Karpas-422 (cell line): Measurements from ENCODE around the gene SEMA3D. TPM values are rescaled to one million over a fixed set of nuclear protein-coding genes. Genes with fewer than 3 reads are reported as not detected.

Experiments
- DNase-seq: peaks from one replicate; pipeline ENCODE4 v3.0.0-alpha.2; 2015
- H2AFZ ChIP-seq: fragments of 200-600 bp; sonication (generic); 2 replicates; pipeline ENCODE4 v1.6.1; 2014; ENCODE audit warnings: antibody characterized with exemption, low read length, mixed read lengths
- H3K27ac ChIP-seq: fragments of 200-600 bp; sonication (generic); 2 replicates; pipeline ENCODE4 v1.5.1; 2014; ENCODE audit warnings: mild to moderate bottlenecking, low read length, moderate library complexity
- H3K27me3 ChIP-seq: fragments of 200-600 bp; sonication (generic); 2 replicates; pipeline ENCODE4 v1.6.1; 2014; ENCODE audit warnings: low read length, mixed read lengths
- H3K36me3 ChIP-seq: fragments of 200-600 bp; sonication (generic); 2 replicates; pipeline ENCODE4 v1.6.1; 2014; ENCODE audit warnings: low read length, mixed read lengths; ENCODE audit not compliant: insufficient read depth
- H3K4me1 ChIP-seq: fragments of 200-600 bp; sonication (generic); 2 replicates; pipeline ENCODE4 v1.6.1; 2014; ENCODE audit warnings: mild to moderate bottlenecking, low read length, mixed read lengths
- H3K4me2 ChIP-seq: fragments of 200-600 bp; sonication (generic); 2 replicates; pipeline ENCODE4 v1.6.1; 2014; ENCODE audit warnings: low read length, low read depth, mild to moderate bottlenecking; ENCODE audit not compliant: poor library complexity, severe bottlenecking
- H3K4me3 ChIP-seq: fragments of 200-600 bp; sonication (generic); 2 replicates; pipeline ENCODE4 v1.5.1; 2014; ENCODE audit warnings: mild to moderate bottlenecking, antibody characterized with exemption, low read length, mixed read lengths
- H3K79me2 ChIP-seq: fragments of 200-600 bp; sonication (generic); 2 replicates; pipeline ENCODE4 v1.6.1; 2014; ENCODE audit warnings: mild to moderate bottlenecking, low read length, mixed read lengths
- H3K9ac ChIP-seq: fragments of 200-600 bp; sonication (generic); 2 replicates; pipeline ENCODE4 v1.6.0; 2014; ENCODE audit warnings: low read length
- H3K9me2 ChIP-seq: fragments of 200-600 bp; sonication (generic), shearing (Covaris generic); replicated peaks from 2 replicates; pipeline ENCODE4 v1.6.0; 2014; ENCODE audit warnings: mild to moderate bottlenecking, low read length, moderate library complexity; ENCODE audit not compliant: insufficient read depth
- H3K9me3 ChIP-seq: fragments of 300-700, 200-600 bp; sonication (generic); 2 replicates; pipeline ENCODE4 v1.6.1; 2014; ENCODE audit warnings: low read length, mixed read lengths
- H4K20me1 ChIP-seq: fragments of 200-600 bp; sonication (generic); 2 replicates; pipeline ENCODE4 v1.6.1; 2014; ENCODE audit warnings: mild to moderate bottlenecking, antibody characterized with exemption, low read length, low read depth; ENCODE audit not compliant: insufficient read depth
- total RNA-seq: library from RNA; depleted of rRNA; stranded (reverse); fragments of >200 nt; shearing (Covaris generic); gene quantifications from 2 replicates; pipeline ENCODE4 v1.2.3, GENCODE V29; 2014; ENCODE audit warnings: low replicate concordance

The SEMA3D gene
- total RNA-seq, 1 experiment from 2014 or later, result not detected

DNA sequence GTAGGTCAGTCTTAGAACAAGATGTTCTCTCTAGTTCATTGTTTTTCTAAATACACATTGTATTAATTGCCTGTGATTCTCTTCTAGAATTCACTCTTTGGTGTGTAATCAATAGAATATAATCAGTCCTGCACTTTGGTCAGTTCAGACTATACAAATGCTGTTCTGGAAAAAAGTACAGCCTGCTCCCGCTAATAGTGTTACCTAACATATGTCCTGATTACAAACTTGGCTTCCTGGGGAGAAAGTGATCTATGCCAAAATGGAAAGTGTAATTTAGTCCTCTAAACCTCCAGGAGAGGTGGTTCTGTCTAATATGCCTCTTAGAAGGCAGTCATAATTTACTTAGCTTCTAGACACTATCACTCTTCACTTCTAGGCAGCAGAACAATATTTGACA lies 215.5 kb downstream of the SEMA3D start:
- Histone ChIP-seq H3K4me1 (no peaks in the 10 kb centered on the region), H2AFZ (no peak overlapping the region), H3K9ac (no peak overlapping the region), H3K4me2 (no peak overlapping the region), H3K36me3 (no peaks in the 10 kb centered on the region), H3K27me3 (no peaks in the 10 kb centered on the region), H3K9me2 (no peaks in the 10 kb centered on the region), H3K79me2 (no peaks in the 10 kb centered on the region), H3K27ac (no peak overlapping the region), H3K9me3 (peaks cover 5% of the 10 kb centered on the region), H4K20me1 (no peaks in the 10 kb centered on the region), H3K4me3 (no peak overlapping the region)
- no peak for DNase-seq

DNA sequence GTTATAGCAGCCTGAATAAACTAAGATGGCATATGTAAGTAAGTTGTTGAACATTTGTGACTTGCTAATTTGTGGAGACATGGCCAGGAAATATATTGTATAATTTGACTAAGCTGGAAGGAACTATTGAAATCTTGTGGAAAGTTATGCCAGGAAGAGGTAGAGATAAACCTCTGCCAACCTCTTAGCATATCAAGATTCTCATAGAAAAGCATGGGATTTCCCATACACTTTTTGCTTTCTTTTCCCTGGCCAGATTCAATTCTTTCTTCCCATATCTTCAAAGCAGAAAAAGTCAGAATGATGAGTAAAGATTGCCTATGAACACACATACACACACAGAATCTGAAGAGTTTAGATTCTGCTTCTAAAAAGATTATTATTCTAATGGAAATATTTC lies 216.2 kb downstream of the SEMA3D start:
- Histone ChIP-seq H2AFZ (no peak overlapping the region), H3K9ac (no peak overlapping the region), H3K79me2 (no peaks in the 10 kb centered on the region), H3K27me3 (no peaks in the 10 kb centered on the region), H4K20me1 (no peaks in the 10 kb centered on the region), H3K9me2 (no peaks in the 10 kb centered on the region), H3K27ac (no peak overlapping the region), H3K4me1 (no peaks in the 10 kb centered on the region), H3K4me2 (no peak overlapping the region), H3K36me3 (no peaks in the 10 kb centered on the region), H3K4me3 (no peak overlapping the region), H3K9me3 (peaks cover 3% of the 10 kb centered on the region)
- DNase-seq, result no peak

DNA sequence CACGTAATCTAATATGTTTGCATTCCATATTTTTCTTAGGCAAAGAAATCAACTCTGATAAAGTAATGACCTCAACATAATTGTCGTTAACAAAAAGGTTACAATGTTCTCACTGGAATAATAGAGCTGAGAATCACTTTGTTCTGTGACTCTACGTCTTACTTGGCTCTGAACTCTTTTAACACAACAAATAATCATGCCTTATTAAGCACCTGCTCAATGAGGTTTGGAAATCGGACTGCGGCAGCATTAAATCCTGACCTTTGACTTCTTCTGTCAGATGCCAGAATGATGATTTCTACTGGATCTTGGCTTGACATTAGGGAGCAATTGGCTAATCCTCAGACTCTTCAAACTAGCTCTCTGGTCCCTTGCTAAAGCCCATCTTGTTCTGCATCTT lies 233.6 kb downstream of the SEMA3D start:
- Histone ChIP-seq H3K4me2 (no peak overlapping the region), H4K20me1 (no peaks in the 10 kb centered on the region)

DNA sequence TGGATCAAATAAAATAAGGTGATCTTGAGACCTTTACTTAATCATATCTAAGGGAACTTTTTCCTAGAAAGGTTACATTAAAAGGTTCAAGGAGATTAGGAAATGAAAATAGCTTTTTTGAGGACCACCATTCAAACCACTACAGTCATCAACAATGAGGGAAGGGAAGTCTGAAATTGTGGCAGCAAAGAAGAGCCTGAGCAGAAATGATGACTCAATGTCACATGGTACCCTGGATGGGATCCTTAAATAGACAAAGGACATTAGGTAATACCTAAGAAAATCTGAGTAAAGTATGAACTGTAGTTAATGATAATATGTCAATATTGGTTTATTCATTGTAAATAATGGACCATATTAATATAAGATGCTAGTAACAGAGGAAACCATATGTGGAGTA lies 236.0 kb downstream of the SEMA3D start:
- H3K27me3 ChIP-seq, result no peaks in the 10 kb centered on the region
- no peak overlapping the region for H2AFZ ChIP-seq
- H4K20me1 ChIP-seq, result no peaks in the 10 kb centered on the region
- no peak overlapping the region for H3K9ac ChIP-seq
- no peaks in the 10 kb centered on the region for H3K9me2 ChIP-seq
- H3K4me1 ChIP-seq, result no peaks in the 10 kb centered on the region
- no peak overlapping the region for H3K27ac ChIP-seq
- no peaks in the 10 kb centered on the region for H3K79me2 ChIP-seq
- peaks cover 14% of the 10 kb centered on the region for H3K9me3 ChIP-seq
- no peak for DNase-seq
- no peak overlapping the region for H3K4me2 ChIP-seq
- no peak overlapping the region for H3K4me3 ChIP-seq
- no peaks in the 10 kb centered on the region for H3K36me3 ChIP-seq

More for the DNA sequence above, 233.6 kb downstream of the SEMA3D start:
- Histone ChIP-seq H3K27me3 (no peaks in the 10 kb centered on the region), H3K9ac (no peak overlapping the region), H3K4me3 (no peak overlapping the region), H3K27ac (no peak overlapping the region), H3K36me3 (no peaks in the 10 kb centered on the region), H3K9me2 (no peaks in the 10 kb centered on the region), H3K79me2 (no peaks in the 10 kb centered on the region), H3K4me1 (no peaks in the 10 kb centered on the region), H3K9me3 (peaks cover 19% of the 10 kb centered on the region; the same call in 1 of the 2 replicates), H2AFZ (no peak overlapping the region)
- DNase-seq, result no peak

DNA sequence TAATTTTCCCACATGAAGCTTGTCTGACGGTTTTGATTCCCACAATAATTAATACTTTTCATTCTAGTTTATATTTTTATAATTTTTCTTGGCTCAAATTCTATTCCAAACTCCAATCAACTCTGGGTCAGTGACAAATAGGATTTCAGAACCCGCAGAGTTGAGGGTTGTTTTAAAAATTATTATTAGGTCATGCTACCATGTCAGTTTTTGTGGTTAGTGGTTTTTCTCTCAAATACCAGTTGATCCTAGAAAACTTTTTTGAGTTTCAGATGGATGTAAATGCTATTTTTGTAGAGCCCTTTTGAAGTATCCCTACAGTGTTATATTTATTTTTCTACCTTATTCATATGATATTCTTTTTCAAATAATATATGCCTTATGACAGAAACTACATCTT lies 237.4 kb downstream of the SEMA3D start:
- H3K9ac ChIP-seq, result no peak overlapping the region
- H3K9me2 ChIP-seq, result no peaks in the 10 kb centered on the region
- H3K27me3 ChIP-seq, result no peaks in the 10 kb centered on the region
- no peaks in the 10 kb centered on the region for H3K79me2 ChIP-seq
- H2AFZ ChIP-seq, result no peak overlapping the region
- no peak overlapping the region for H3K27ac ChIP-seq
- no peak overlapping the region for H3K4me3 ChIP-seq
- no peaks in the 10 kb centered on the region for H4K20me1 ChIP-seq
- H3K4me2 ChIP-seq, result no peak overlapping the region
- H3K36me3 ChIP-seq, result no peaks in the 10 kb centered on the region
- no peak for DNase-seq
- H3K4me1 ChIP-seq, result no peaks in the 10 kb centered on the region
- peaks cover 14% of the 10 kb centered on the region for H3K9me3 ChIP-seq

DNA sequence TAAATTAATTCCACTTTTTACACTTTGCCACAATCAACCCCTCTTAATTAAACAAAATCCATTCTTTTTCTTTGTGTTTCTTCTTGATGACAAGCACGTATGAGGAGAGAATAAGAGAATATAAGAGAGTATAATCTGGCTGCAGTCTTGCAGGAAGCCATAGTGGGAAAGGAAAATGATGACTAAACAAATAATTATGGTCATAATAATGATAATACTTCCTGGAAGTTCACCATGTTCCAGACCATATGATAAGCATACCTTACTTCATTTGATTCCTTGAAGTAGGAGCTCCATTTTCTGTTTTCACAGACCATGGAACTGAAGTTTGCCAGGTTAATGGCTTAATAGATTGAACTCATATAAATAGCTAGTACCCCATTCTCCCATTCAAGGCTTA lies 237.8 kb downstream of the SEMA3D start:
- DNase-seq, result no peak
- no peaks in the 10 kb centered on the region for H3K36me3 ChIP-seq
- H3K4me3 ChIP-seq, result no peak overlapping the region
- peaks cover 14% of the 10 kb centered on the region for H3K9me3 ChIP-seq
- H3K9me2 ChIP-seq, result no peaks in the 10 kb centered on the region
- no peaks in the 10 kb centered on the region for H3K4me1 ChIP-seq
- no peak overlapping the region for H2AFZ ChIP-seq
- no peaks in the 10 kb centered on the region for H3K79me2 ChIP-seq
- no peaks in the 10 kb centered on the region for H4K20me1 ChIP-seq
- H3K27ac ChIP-seq, result no peak overlapping the region
- H3K9ac ChIP-seq, result no peak overlapping the region
- H3K4me2 ChIP-seq, result no peak overlapping the region
- H3K27me3 ChIP-seq, result no peaks in the 10 kb centered on the region

DNA sequence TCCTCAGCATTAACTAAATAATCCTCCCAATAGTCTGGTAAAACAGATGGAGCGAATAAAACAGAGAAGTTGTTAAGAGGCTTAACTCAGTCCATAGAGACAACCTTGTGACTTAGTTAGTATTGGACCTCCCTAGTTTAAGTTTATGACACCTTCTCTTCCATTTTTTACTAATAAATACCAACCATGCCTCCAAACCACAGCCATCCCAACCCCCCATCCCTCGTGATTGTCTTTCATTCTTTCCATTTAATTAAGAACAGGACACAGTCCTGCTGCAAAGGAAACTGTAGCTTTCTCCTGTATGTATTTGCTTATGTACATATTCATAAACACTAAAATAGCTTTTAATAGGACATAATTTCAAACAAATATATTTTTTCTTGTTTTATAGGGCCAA lies 238.2 kb downstream of the SEMA3D start:
- H3K79me2 ChIP-seq, result no peaks in the 10 kb centered on the region
- no peaks in the 10 kb centered on the region for H3K4me1 ChIP-seq
- H3K4me2 ChIP-seq, result no peak overlapping the region
- no peaks in the 10 kb centered on the region for H3K36me3 ChIP-seq
- no peaks in the 10 kb centered on the region for H3K27me3 ChIP-seq
- H3K9me3 ChIP-seq, result peaks cover 14% of the 10 kb centered on the region
- H3K27ac ChIP-seq, result no peak overlapping the region
- no peak for DNase-seq
- no peaks in the 10 kb centered on the region for H3K9me2 ChIP-seq
- H3K4me3 ChIP-seq, result no peak overlapping the region
- no peaks in the 10 kb centered on the region for H4K20me1 ChIP-seq
- H3K9ac ChIP-seq, result no peak overlapping the region
- no peak overlapping the region for H2AFZ ChIP-seq

DNA sequence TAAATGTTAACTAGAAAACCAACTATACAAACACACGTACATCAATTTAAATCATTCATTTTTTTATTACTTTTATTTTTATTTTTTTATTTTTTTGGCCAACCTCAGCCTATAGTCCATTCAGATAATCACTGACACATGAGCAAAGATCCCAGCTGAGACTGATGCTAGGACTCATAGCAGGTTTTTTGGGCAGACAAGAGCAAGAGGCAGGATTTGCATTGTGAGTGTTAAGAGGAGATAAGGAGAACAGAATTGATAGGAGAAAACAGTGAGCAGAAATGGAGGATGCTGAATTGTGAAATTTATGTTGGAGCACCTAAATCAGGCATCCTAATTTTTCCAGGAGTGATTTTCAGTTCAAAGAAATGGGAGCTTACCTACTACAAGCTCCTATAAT lies 240.3 kb downstream of the SEMA3D start:
- Histone ChIP-seq H3K4me3 (no peak overlapping the region), H4K20me1 (no peaks in the 10 kb centered on the region), H3K4me2 (no peak overlapping the region), H3K36me3 (no peaks in the 10 kb centered on the region), H3K9me2 (no peaks in the 10 kb centered on the region), H3K9me3 (peaks cover 14% of the 10 kb centered on the region), H3K9ac (no peak overlapping the region), H3K27ac (no peak overlapping the region), H2AFZ (no peak overlapping the region), H3K79me2 (no peaks in the 10 kb centered on the region), H3K27me3 (no peaks in the 10 kb centered on the region), H3K4me1 (no peaks in the 10 kb centered on the region)
- DNase-seq, result no peak
